Measurements from ENCODE around the gene FUT2.

- TF ChIP-seq, protein P1, sequence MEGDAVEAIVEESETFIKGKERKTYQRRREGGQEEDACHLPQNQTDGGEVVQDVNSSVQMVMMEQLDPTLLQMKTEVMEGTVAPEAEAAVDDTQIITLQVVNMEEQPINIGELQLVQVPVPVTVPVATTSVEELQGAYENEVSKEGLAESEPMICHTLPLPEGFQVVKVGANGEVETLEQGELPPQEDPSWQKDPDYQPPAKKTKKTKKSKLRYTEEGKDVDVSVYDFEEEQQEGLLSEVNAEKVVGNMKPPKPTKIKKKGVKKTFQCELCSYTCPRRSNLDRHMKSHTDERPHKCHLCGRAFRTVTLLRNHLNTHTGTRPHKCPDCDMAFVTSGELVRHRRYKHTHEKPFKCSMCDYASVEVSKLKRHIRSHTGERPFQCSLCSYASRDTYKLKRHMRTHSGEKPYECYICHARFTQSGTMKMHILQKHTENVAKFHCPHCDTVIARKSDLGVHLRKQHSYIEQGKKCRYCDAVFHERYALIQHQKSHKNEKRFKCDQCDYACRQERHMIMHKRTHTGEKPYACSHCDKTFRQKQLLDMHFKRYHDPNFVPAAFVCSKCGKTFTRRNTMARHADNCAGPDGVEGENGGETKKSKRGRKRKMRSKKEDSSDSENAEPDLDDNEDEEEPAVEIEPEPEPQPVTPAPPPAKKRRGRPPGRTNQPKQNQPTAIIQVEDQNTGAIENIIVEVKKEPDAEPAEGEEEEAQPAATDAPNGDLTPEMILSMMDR (IDR thresholded peaks at IDR 0.05; ENCODE audit: low read length) = no peak
- TF ChIP-seq EZH2 (IDR thresholded peaks at IDR 0.05; ENCODE audit: borderline replicate concordance, low read length) = no peak
Observed at GRCh38 chr19:48755084-48755641, 59.4 kb downstream of the FUT2 start, which contains the start of gene FGF21.

Data from OCI-LY1 (cell line).